SK-N-MC (cell line): ENCODE data around the gene FOXP4.

Source experiments
- EZH2 ChIP-seq: fragments of 200-600 bp; sonication (generic); IDR thresholded peaks from one replicate; pipeline ENCODE4 v1.6.1; 2017; ENCODE audit warnings: antibody characterized with exemption
- POLR2AphosphoS5 ChIP-seq: IDR thresholded peaks from 2 replicates; pipeline ENCODE4 v1.6.1; 2012; ENCODE audit warnings: mild to moderate bottlenecking, low read depth, low read length, borderline replicate concordance

- TF ChIP-seq POLR2AphosphoS5 (no peak), EZH2 (no peak)
Measured at GRCh38 chr6:41546475-41546865, 289 bp downstream of the FOXP4 start.
